GM12878 (cell line): ENCODE data around the gene PHLPP1. TPM values are rescaled to one million over a fixed set of nuclear protein-coding genes. Genes with fewer than 3 reads are reported as not detected.
A peak's percentile ranks its signal among the peaks of the same experiment; 100 is the strongest.

Source experiments
- ATAC-seq: fragments of 200-7000 bp; cut with Tn5 transposase; 3 replicates; pipeline ENCODE4 v1.9.1; 2020; ENCODE audit warnings: mild to moderate bottlenecking, moderate library complexity
- BruUV-seq: library from RNA; stranded (reverse); fragments of 400-500 nt; replicated peaks from 2 replicates; lab custom pipeline; 2021; lab: Mats Ljungman, UMichigan
- CTCF ChIA-PET: fragments of 300-600 bp; sonication (Branson Sonifier 250); formaldehyde crosslinking; extraction: SDS; loops from one replicate; lab custom pipeline; 2021; ENCODE audit warnings: inconsistent platforms; lab: Yijun Ruan, JAX
- POLR2A ChIA-PET: fragments of 350-600 bp; formaldehyde crosslinking; extraction: SDS; loops from one replicate; lab custom pipeline; 2021; ENCODE audit warnings: inconsistent platforms; lab: Charles Lee
- RAD21 ChIA-PET: fragments of 300-600 bp; sonication (Branson Sonifier 250); formaldehyde crosslinking; loops from one replicate; lab custom pipeline; 2023; ENCODE audit warnings: antibody characterized with exemption; ENCODE audit not compliant: unreplicated experiment; lab: Charles Lee
- SMC1A ChIA-PET: fragments of 300-600 bp; sonication (Branson Sonifier 250); formaldehyde crosslinking; loops from one replicate; lab custom pipeline; 2023; ENCODE audit not compliant: unreplicated experiment, uncharacterized antibody; lab: Charles Lee
- DNase-seq: peaks from one replicate; pipeline ENCODE4 v3.0.0-alpha.2; 2011; ENCODE audit warnings: low read depth, low spot score
- FAIRE-seq: peaks from 3 replicates; lab custom pipeline; 2011; peaks lifted over from hg19 to GRCh38; lab: Jason Lieb, UNC
- H2AFZ ChIP-seq: 2 replicates; pipeline ENCODE4 v1.6.0; 2011; ENCODE audit warnings: low read depth, low read length, control low read depth; ENCODE audit not compliant: control insufficient read depth
- H3K27ac ChIP-seq: 2 replicates; pipeline ENCODE4 v1.5.1; 2011; ENCODE audit warnings: control low read depth; ENCODE audit not compliant: control insufficient read depth, insufficient read depth
- H3K27me3 ChIP-seq, 2 experiments: replicated peaks in 1 of 2; 2 replicates each; pipeline versions ENCODE4 v1.6.0 to v1.6.1; 2011; ENCODE audit warnings: low read length in 1 of 2; ENCODE audit not compliant: control insufficient read depth in 2 of 2, insufficient read depth in 2 of 2
- H3K36me3 ChIP-seq, 2 experiments: 2 replicates each; pipeline ENCODE4 v1.5.1; 2011; ENCODE audit warnings: low read length in 1 of 2; ENCODE audit not compliant: control insufficient read depth in 2 of 2, insufficient read depth in 2 of 2
- H3K4me1 ChIP-seq: 2 replicates; pipeline ENCODE4 v1.6.1; 2011; ENCODE audit warnings: mild to moderate bottlenecking, low read length, moderate library complexity, mixed read lengths; ENCODE audit not compliant: control insufficient read depth, insufficient read depth
- H3K4me2 ChIP-seq: 2 replicates; pipeline ENCODE4 v1.6.0; 2011; ENCODE audit warnings: control low read depth; ENCODE audit not compliant: control insufficient read depth, insufficient read depth
- H3K4me3 ChIP-seq: fragments of 200-600 bp; sonication (generic); 2 replicates; pipeline ENCODE4 v1.5.1; 2016
- H3K79me2 ChIP-seq: 2 replicates; pipeline ENCODE4 v1.6.0; 2011; ENCODE audit warnings: low read length; ENCODE audit not compliant: control insufficient read depth, insufficient read depth
- H3K9ac ChIP-seq: 2 replicates; pipeline ENCODE4 v1.8.0; 2011; ENCODE audit warnings: low read length, control low read depth, mixed read lengths; ENCODE audit not compliant: control insufficient read depth, insufficient read depth
- H3K9me3 ChIP-seq: replicated peaks from 3 replicates; pipeline ENCODE4 v1.5.1; 2011; ENCODE audit warnings: mild to moderate bottlenecking, low read length; ENCODE audit not compliant: control insufficient read depth, insufficient read depth
- H4K20me1 ChIP-seq: 2 replicates; pipeline ENCODE4 v1.6.0; 2011; ENCODE audit not compliant: control insufficient read depth, insufficient read depth
- CHD2 ChIP-seq: IDR thresholded peaks from 2 replicates; pipeline ENCODE4 v1.6.1; 2011; ENCODE audit warnings: low read depth, low read length, improper control_type of control experiment, borderline replicate concordance
- CTCF ChIP-seq, 3 experiments: IDR thresholded peaks in 2 of 3; conservative IDR thresholded peaks in 1 of 3; 2 replicates each; pipeline ENCODE4 v1.5.1; 2011; ENCODE audit warnings: low read depth in 3 of 3, low read length in 3 of 3, mild to moderate bottlenecking in 3 of 3, control low read depth in 2 of 3, moderate library complexity in 2 of 3, inconsistent platforms in 1 of 3, mixed read lengths in 1 of 3; ENCODE audit not compliant: control insufficient read depth in 2 of 3, insufficient read depth in 1 of 3; ENCODE audit errors: extremely low read depth in 1 of 3
- FOS ChIP-seq: IDR thresholded peaks from 3 replicates; pipeline ENCODE4 v1.6.1; 2011; ENCODE audit warnings: borderline replicate concordance; ENCODE audit not compliant: insufficient read length; ENCODE audit errors: extremely low read depth
- JUND ChIP-seq: IDR thresholded peaks from 2 replicates; pipeline ENCODE4 v1.6.1; 2012; ENCODE audit warnings: low read depth, mild to moderate bottlenecking, low read length, improper control_type of control experiment, moderate library complexity
- NBN ChIP-seq: fragments of 450-650 bp; IDR thresholded peaks from 2 replicates; pipeline ENCODE4 v1.6.1; 2016
- PRDM15 ChIP-seq: fragments of 450-650 bp; formaldehyde crosslinking; IDR thresholded peaks from 2 replicates; pipeline ENCODE4 v1.4.0; 2020; ENCODE audit warnings: mild to moderate bottlenecking, moderate library complexity
- RAD21 ChIP-seq: IDR thresholded peaks from 2 replicates; pipeline ENCODE4 v1.6.1; 2011; ENCODE audit warnings: mild to moderate bottlenecking, low read depth, low read length, moderate library complexity; ENCODE audit not compliant: insufficient read depth
- RELB ChIP-seq: fragments of 450-650 bp; IDR thresholded peaks from 2 replicates; pipeline ENCODE4 v1.6.1; 2017; ENCODE audit warnings: low read depth, mild to moderate bottlenecking, moderate library complexity
- RFX5 ChIP-seq: IDR thresholded peaks from 2 replicates; pipeline ENCODE4 v1.6.1; 2011; ENCODE audit warnings: low read depth, low read length, improper control_type of control experiment
- RUNX3 ChIP-seq: IDR thresholded peaks from 2 replicates; pipeline ENCODE4 v1.6.1; 2012; ENCODE audit warnings: low read length, inconsistent platforms
- SKIL ChIP-seq: fragments of 450-650 bp; IDR thresholded peaks from 2 replicates; pipeline ENCODE4 v1.6.1; 2017; ENCODE audit warnings: mild to moderate bottlenecking, low read depth, inconsistent platforms; ENCODE audit not compliant: poor library complexity, severe bottlenecking
- YY1 ChIP-seq: IDR thresholded peaks from 2 replicates; pipeline ENCODE4 v1.6.1; 2011; ENCODE audit warnings: low read depth, mild to moderate bottlenecking, low read length
- ZNF217 ChIP-seq: fragments of 450-650 bp; IDR thresholded peaks from 2 replicates; pipeline ENCODE4 v1.6.1; 2017; ENCODE audit warnings: antibody characterized with exemption, mild to moderate bottlenecking
- WGBS: methylation state at CpG from one replicate; pipeline ENCODE4 v1.1.6; 2016; ENCODE audit warnings: low lambda C conversion rate; ENCODE audit not compliant: insufficient replicate concordance, insufficient coverage; ENCODE audit errors: missing lambda C conversion rate; 5-methylcytosine and 5-hydroxymethylcytosine counted together
- in situ Hi-C: fragments of 300-500 bp; cut with MboI; formaldehyde crosslinking; loops from 9 replicates; pipeline ENCODE4 v1.14.3; 2018; ENCODE audit warnings: mixed read lengths
- intact Hi-C: fragments of 100-400 bp; cut with micrococcal nuclease; formaldehyde crosslinking; loops from one replicate; pipeline ENCODE4 v1.14.2; 2022; ENCODE audit not compliant: unreplicated experiment
- polyA plus RNA-seq, 11 experiments: library from polyadenylated mRNA; depleted of rRNA in 4 of 11; unstranded in 6 of 11; stranded (reverse) in 5 of 11; fragments of >200 nt; fragmentation: Nextera tagmentation in 4 of 11; fragmentation: Illumina TruSeq in 1 of 11; extraction: Ambion mirVana in 4 of 11; extraction: Trizol in 1 of 11; gene quantifications; 1 replicate in 1 of 11; 2 replicates in 10 of 11; pipeline versions ENCODE4 v1.2.1 to v1.2.3, GENCODE V29; 2011 to 2016; ENCODE audit warnings: inconsistent platforms in 2 of 11, missing spikeins in 2 of 11, low read depth in 1 of 11
- total RNA-seq, 4 experiments: library from RNA; depleted of rRNA in 3 of 4; stranded (reverse); fragments of >200 nt in 3 of 4; fragmentation: Illumina TruSeq in 1 of 4; extraction: Trizol in 1 of 4; gene quantifications; 2 replicates each; pipeline versions ENCODE4 v1.2.1 to v1.2.3, GENCODE V29; 2013 to 2021

The PHLPP1 gene
- total and polyA plus RNA-seq, 10 of the 15 experiments (the other 5 are each of a cell fraction or from before 2014, with no cell fraction given): 0.42 to 7.0 (median 1.9) TPM

GRCh38 chr18:63016270-63016669, 300.9 kb downstream of the PHLPP1 start:
- in situ Hi-C loops (loop anchor here (5.0 kb wide), 3 partner anchors 101 to 426 kb away; no protein-coding TSS in a partner anchor), intact Hi-C loops (loop anchor here (1.0 to 5.0 kb wide), 6 partner anchors 57 to 423 kb away; no protein-coding TSS in a partner anchor)
- Histone ChIP-seq H3K4me2 (no peak overlapping the region), H3K36me3 (no peaks in the 10 kb centered on the region), H3K27me3 (no peaks in the 10 kb centered on the region), H3K79me2 (no peaks in the 10 kb centered on the region), H3K27ac (no peak overlapping the region), H4K20me1 (no peaks in the 10 kb centered on the region), H3K9me3 (no peaks in the 10 kb centered on the region; the same call in 1 of the 3 replicates), H3K4me1 (no peaks in the 10 kb centered on the region), H3K9ac (no peak overlapping the region), H2AFZ (no peak overlapping the region), H3K4me3 (no peak overlapping the region)
- ChIA-PET SMC1A (interaction anchor here (0.6 to 4.7 kb wide), 55 partner anchors 10 to 502 kb away, joined by 3 to 92 read pairs (median 5); no protein-coding TSS in a partner anchor), POLR2A (interaction anchor here (0.5 to 1.7 kb wide), 10 partner anchors 58 to 495 kb away, joined by 3 to 7 read pairs (median 4); no protein-coding TSS in a partner anchor), RAD21 (interaction anchor here (0.6 to 3.3 kb wide), 31 partner anchors 9 to 428 kb away, joined by 3 to 58 read pairs (median 5); partner anchors contain the start of gene BCL2), CTCF (interaction anchor here (0.6 to 7.0 kb wide), 51 partner anchors 10 to 431 kb away, joined by 3 to 140 read pairs (median 7); partner anchors contain the start of genes BCL2 and VPS4B)
- BruUV-seq: no TSS peak
- DNase-seq: peak; percentile 21
- FAIRE-seq: peak; percentile 80
- 0% methylated on average over 4 of the region's 4 CpGs for WGBS
- peak; percentile 92 for ATAC-seq
- TF ChIP-seq CHD2: no peak
- TF ChIP-seq SKIL: peak; percentile 51
- TF ChIP-seq RUNX3: peak; percentile 10; the same call in 1 of the 2 replicates
- TF ChIP-seq RELB: 0 out of 2 replicates have a peak, but pooled peaks have one; percentile 15
- TF ChIP-seq RFX5: no peak
- peak; percentile 72 to 88 (median 72) for TF ChIP-seq CTCF (IDR thresholded peaks at IDR 0.05 in 2 of 3, conservative IDR thresholded peaks at IDR 0.05 in 1 of 3; ENCODE audit: control insufficient read depth in 2 of 3, extremely low read depth in 1 of 3, insufficient read depth in 1 of 3, low read depth in 3 of 3, low read length in 3 of 3)
- 0 out of 2 replicates have a peak, but pooled peaks have one; percentile 29 for TF ChIP-seq NBN
- no peak for TF ChIP-seq ZNF217
- peak; percentile 99 for TF ChIP-seq RAD21
- TF ChIP-seq PRDM15: no peak
- 0 out of 2 replicates have a peak, but pooled peaks have one; percentile 42 for TF ChIP-seq YY1
- TF ChIP-seq JUND: no peak
- no peak for TF ChIP-seq FOS
